ENCODE data around the gene SDR39U1. TPM values are rescaled to one million over a fixed set of nuclear protein-coding genes. Genes with fewer than 3 reads are reported as not detected.

Gene SDR39U1
- total RNA-seq (2014; rRNA removed; shearing (Covaris generic)) = 21.4 and 22.5 TPM in 2 replicates

GRCh38 chr14:24442240-24443052 lies at the start of gene SDR39U1:
SDR39U1 (minus strand) TSS chr14:24442776; CDS start chr14:24442769, 7 bp downstream.

GRCh38 chr14:24429395-24430142 lies 13.0 kb downstream of the SDR39U1 start, which contains the start of the genes CBLN3 and KHNYN:
CBLN3 (minus strand) TSS chr14:24429668; CDS start chr14:24429054, 614 bp downstream.
KHNYN (plus strand) TSS chr14:24429954; CDS start chr14:24430731, 777 bp downstream.

GRCh38 chr14:24398653-24399446 lies 43.7 kb downstream of the SDR39U1 start, which contains the start of gene NYNRIN:
NYNRIN (plus strand) TSS chr14:24399003; CDS start chr14:24399247, 244 bp downstream.

Other genes with a start within 250 kb of the SDR39U1 start
- 35.1 and 37.9 TPM in 2 replicates for gene TM9SF1, start 247.3 kb downstream of the SDR39U1 start, total RNA-seq (2014; rRNA removed; shearing (Covaris generic))
- gene TSSK4, start 237.1 kb downstream of the SDR39U1 start, total RNA-seq (2014; rRNA removed; shearing (Covaris generic)) = not detected in 2 replicates
- 40.5 and 45.6 TPM in 2 replicates for gene CHMP4A, start 229.3 kb downstream of the SDR39U1 start, total RNA-seq (2014; rRNA removed; shearing (Covaris generic))
- 13.8 and 20.6 TPM in 2 replicates for gene MDP1, start 226.7 kb downstream of the SDR39U1 start, total RNA-seq (2014; rRNA removed; shearing (Covaris generic))
- 247 and 277 TPM in 2 replicates for gene NEDD8, start 210.4 kb downstream of the SDR39U1 start, total RNA-seq (2014; rRNA removed; shearing (Covaris generic))
- gene GMPR2, start 209.8 kb downstream of the SDR39U1 start, total RNA-seq (2014; rRNA removed; shearing (Covaris generic)) = 57.2 and 66.8 TPM in 2 replicates
- gene TINF2, start 200.2 kb downstream of the SDR39U1 start, total RNA-seq (2014; rRNA removed; shearing (Covaris generic)) = 27.6 and 27.8 TPM in 2 replicates
- gene TGM1, start 179.6 kb downstream of the SDR39U1 start, total RNA-seq (2014; rRNA removed; shearing (Covaris generic)) = 0.49 and 1.1 TPM in 2 replicates
- 30.0 and 35.3 TPM in 2 replicates for gene RABGGTA, start 171.2 kb downstream of the SDR39U1 start, total RNA-seq (2014; rRNA removed; shearing (Covaris generic))
- 7.5 and 8.2 TPM in 2 replicates for gene DHRS1, start 143.0 kb downstream of the SDR39U1 start, total RNA-seq (2014; rRNA removed; shearing (Covaris generic))
- 14.6 and 22.7 TPM in 2 replicates for gene NOP9, start 142.9 kb downstream of the SDR39U1 start, total RNA-seq (2014; rRNA removed; shearing (Covaris generic))
- gene CIDEB, start 134.8 kb downstream of the SDR39U1 start, total RNA-seq (2014; rRNA removed; shearing (Covaris generic)) = not detected in 2 replicates
- 11.0 and 14.6 TPM in 2 replicates for gene LTB4R2, start 132.6 kb downstream of the SDR39U1 start, total RNA-seq (2014; rRNA removed; shearing (Covaris generic))
- gene LTB4R, start 131.3 kb downstream of the SDR39U1 start, total RNA-seq (2014; rRNA removed; shearing (Covaris generic)) = 10.5 and 15.5 TPM in 2 replicates
- gene ADCY4, start 107.7 kb downstream of the SDR39U1 start, total RNA-seq (2014; rRNA removed; shearing (Covaris generic)) = not detected in 2 replicates
- not detected in 2 replicates for gene RIPK3, start 102.8 kb downstream of the SDR39U1 start, total RNA-seq (2014; rRNA removed; shearing (Covaris generic))
- 8.6 and 12.2 TPM in 2 replicates for gene NFATC4, start 74.6 kb downstream of the SDR39U1 start, total RNA-seq (2014; rRNA removed; shearing (Covaris generic))
- 0.23 and 0.37 TPM in 2 replicates for gene NYNRIN, start 43.8 kb downstream of the SDR39U1 start, total RNA-seq (2014; rRNA removed; shearing (Covaris generic))
- 0.75 and 0.96 TPM in 2 replicates for gene CBLN3, start 13.1 kb downstream of the SDR39U1 start, total RNA-seq (2014; rRNA removed; shearing (Covaris generic))
- gene KHNYN, start 12.8 kb downstream of the SDR39U1 start, total RNA-seq (2014; rRNA removed; shearing (Covaris generic)) = 52.5 and 52.6 TPM in 2 replicates
- gene CMA1, start 65.5 kb upstream of the SDR39U1 start, total RNA-seq (2014; rRNA removed; shearing (Covaris generic)) = not detected in 2 replicates
- not detected in 2 replicates for gene CTSG, start 133.5 kb upstream of the SDR39U1 start, total RNA-seq (2014; rRNA removed; shearing (Covaris generic))
- not detected in 2 replicates for gene GZMH, start 166.9 kb upstream of the SDR39U1 start, total RNA-seq (2014; rRNA removed; shearing (Covaris generic))
- not detected in 2 replicates for gene GZMB, start 191.4 kb upstream of the SDR39U1 start, total RNA-seq (2014; rRNA removed; shearing (Covaris generic))